ENCODE results near the gene LMAN2.
"Not testable (repeated sequence)": the region's sequence is repeated elsewhere in the genome, so short reads cannot be mapped to it uniquely, and the experiment has no call there.

LMAN2 gene

DNA sequence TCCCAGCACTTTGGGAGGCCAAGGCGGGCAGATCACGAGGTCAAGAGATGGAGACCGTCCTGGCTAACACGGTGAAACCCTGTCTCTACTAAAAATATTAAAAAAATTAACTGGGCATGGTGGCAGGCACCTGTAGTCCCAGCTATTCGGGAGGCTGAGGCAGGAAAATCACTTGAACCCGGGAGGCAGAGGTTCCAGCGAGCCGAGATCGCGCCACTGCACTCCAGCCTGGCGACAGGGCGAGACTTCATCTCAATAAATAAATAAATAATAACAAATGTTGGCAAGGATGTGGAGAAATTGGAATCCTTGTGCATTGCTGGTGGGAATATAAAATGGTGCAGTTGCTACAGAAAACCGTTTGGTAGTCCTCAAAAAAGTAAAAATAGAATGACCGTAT, 8.5 kb downstream of the LMAN2 start:
- not testable (repeated sequence) for H3K27me3 ChIP-seq (ENCODE audit: control insufficient read depth in 3 of 3, insufficient read depth in 3 of 3, low read depth in 1 of 3, low read length in 3 of 3); H3K4me3 ChIP-seq (ENCODE audit: low read length in 2 of 2); H2AFZ ChIP-seq (ENCODE audit: low read length); H3K18ac ChIP-seq (ENCODE audit: low read length); H2BK12ac ChIP-seq (ENCODE audit: low read length); H2BK15ac ChIP-seq (ENCODE audit: low read length); H2BK120ac ChIP-seq (ENCODE audit: low read depth, low read length); H4K91ac ChIP-seq (ENCODE audit: low read depth, low read length, poor library complexity); H3K4me1 ChIP-seq (ENCODE audit: control insufficient read depth in 2 of 2, insufficient read depth in 1 of 2, low read depth in 1 of 2, low read length in 2 of 2); H3K79me1 ChIP-seq (ENCODE audit: low read depth, low read length); H3K4ac ChIP-seq (ENCODE audit: low read length); H3K27ac ChIP-seq (replicated peaks; ENCODE audit: low read length); H3K9ac ChIP-seq (ENCODE audit: low read depth, low read length, poor library complexity); H3K4me2 ChIP-seq (ENCODE audit: insufficient read depth, low read length, poor library complexity, severe bottlenecking); DNase-seq (ENCODE audit: low spot score); H2AK5ac ChIP-seq (ENCODE audit: low read depth, low read length); H3K23ac ChIP-seq (ENCODE audit: low read depth, low read length, poor library complexity); H4K8ac ChIP-seq (ENCODE audit: low read depth, low read length); H3K9me3 ChIP-seq (replicated peaks in 1 of 2; ENCODE audit: control insufficient read depth in 2 of 2, insufficient read depth in 1 of 2, low read depth in 1 of 2, low read length in 2 of 2); H2BK5ac ChIP-seq (ENCODE audit: low read length); H3K14ac ChIP-seq (ENCODE audit: low read length)
- peaks cover 2 to 65% of the 10 kb centered on the region in 2 donors for H3K36me3 ChIP-seq (replicated peaks in 1 of 2; ENCODE audit: control insufficient read depth in 2 of 2, insufficient read depth in 2 of 2, low read length in 2 of 2)
- no CpG with 5 or more reads among the region's 14 CpGs for WGBS, 2 donors (ENCODE audit: extremely low coverage in 2 of 2, insufficient read length in 2 of 2, insufficient replicate concordance in 1 of 2)

DNA sequence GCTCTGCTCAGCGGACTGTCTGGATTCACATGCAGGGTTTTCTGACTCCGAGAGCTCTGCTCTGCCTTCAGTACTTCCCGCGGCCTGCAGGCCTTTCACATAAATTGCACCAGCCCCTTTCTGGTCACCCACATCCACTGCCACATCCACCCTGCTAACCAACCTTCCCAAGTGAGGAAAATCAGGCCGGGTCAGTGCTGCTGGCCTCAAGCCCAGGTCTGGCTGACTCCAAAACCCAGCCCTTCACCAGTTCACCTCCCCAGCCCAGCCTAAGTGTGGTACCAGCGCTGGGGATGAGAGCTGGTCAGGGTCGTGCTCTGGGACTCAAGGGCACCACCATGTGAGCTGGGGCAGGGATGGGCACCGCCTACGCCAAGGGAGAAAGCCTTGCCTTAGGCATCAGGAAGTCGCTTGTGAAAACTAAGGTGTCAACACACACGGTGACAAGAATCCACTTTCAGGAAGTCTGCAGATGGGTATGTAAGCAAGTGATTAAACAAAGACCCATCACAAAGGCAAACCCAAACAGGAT, 12.3 kb downstream of the LMAN2 start:
- Histone ChIP-seq H3K27me3 (ENCODE audit: control insufficient read depth in 3 of 3, insufficient read depth in 3 of 3, low read depth in 1 of 3, low read length in 3 of 3) (no peaks in the 10 kb centered on the region), H2BK15ac (ENCODE audit: low read length) (no peak overlapping the region), H3K36me3 (replicated peaks in 1 of 2; ENCODE audit: control insufficient read depth in 2 of 2, insufficient read depth in 2 of 2, low read length in 2 of 2) (peaks cover 29 to 81% of the 10 kb centered on the region in 2 donors), H3K27ac (replicated peaks; ENCODE audit: low read length) (no peak overlapping the region), H2AK5ac (ENCODE audit: low read depth, low read length) (no peak overlapping the region), H2BK12ac (ENCODE audit: low read length) (no peak overlapping the region), H4K8ac (ENCODE audit: low read depth, low read length) (no peak overlapping the region), H2BK120ac (ENCODE audit: low read depth, low read length) (no peak overlapping the region), H3K23ac (ENCODE audit: low read depth, low read length, poor library complexity) (no peak overlapping the region), H2AFZ (ENCODE audit: low read length) (no peak overlapping the region), H3K4me3 (ENCODE audit: low read length in 2 of 2) (no peak overlapping the region), H3K9ac (ENCODE audit: low read depth, low read length, poor library complexity) (no peak overlapping the region), H3K9me3 (replicated peaks in 1 of 2; ENCODE audit: control insufficient read depth in 2 of 2, insufficient read depth in 1 of 2, low read depth in 1 of 2, low read length in 2 of 2) (no peaks in the 10 kb centered on the region), H3K79me1 (ENCODE audit: low read depth, low read length) (peaks cover 6% of the 10 kb centered on the region), H2BK5ac (ENCODE audit: low read length) (no peak overlapping the region), H4K91ac (ENCODE audit: low read depth, low read length, poor library complexity) (no peak overlapping the region), H3K4ac (ENCODE audit: low read length) (no peak overlapping the region), H3K14ac (ENCODE audit: low read length) (no peak overlapping the region), H3K4me1 (ENCODE audit: control insufficient read depth in 2 of 2, insufficient read depth in 1 of 2, low read depth in 1 of 2, low read length in 2 of 2) (no peaks in the 10 kb centered on the region), H3K4me2 (ENCODE audit: insufficient read depth, low read length, poor library complexity, severe bottlenecking) (no peak overlapping the region), H3K18ac (ENCODE audit: low read length) (no peak overlapping the region)
- DNase-seq (ENCODE audit: low spot score): no peak
- WGBS, 2 donors (ENCODE audit: extremely low coverage in 2 of 2, insufficient read length in 2 of 2, insufficient replicate concordance in 1 of 2): no CpG with 5 or more reads among the region's 11 CpGs

DNA sequence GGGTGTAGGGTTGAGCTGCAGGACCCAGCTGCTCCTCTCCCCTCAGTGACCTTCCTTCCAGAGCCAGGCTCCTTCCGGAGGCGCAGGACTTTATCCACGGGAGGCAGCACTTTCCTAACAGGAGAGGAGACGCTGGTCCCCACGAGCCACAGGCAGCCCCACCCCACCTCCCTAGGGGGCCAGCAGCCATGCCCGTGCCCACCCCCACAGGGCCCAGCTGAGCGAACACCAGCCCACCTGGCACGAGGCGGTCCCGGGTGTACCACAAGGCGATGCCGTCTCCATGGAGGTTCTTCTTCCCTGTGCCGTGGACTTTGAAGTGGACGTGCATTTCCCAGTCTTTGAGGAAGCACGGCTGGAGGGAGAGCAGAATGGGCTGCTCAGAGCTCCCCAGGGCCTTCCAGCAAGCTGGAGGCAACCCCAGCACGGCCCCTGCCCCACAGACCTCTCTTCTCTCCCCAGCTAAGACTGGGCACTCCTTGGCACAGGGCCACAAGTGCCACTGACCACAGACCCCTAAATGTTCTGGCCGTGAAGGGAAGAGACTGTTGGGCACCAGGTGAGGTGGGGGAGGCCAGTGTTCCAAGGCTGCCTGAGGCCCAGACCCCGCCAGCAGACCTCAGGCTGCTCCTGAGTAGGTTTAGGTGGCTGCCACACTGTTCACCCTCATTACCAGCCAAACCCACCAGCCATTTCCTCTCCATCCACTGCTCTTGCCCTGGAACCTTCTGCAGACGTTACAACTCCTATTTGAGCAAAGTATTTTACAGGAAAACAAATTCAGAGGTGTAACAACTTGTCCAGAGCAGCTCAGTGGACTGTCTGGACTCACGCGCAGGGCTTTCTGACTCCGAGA, 13.0 kb downstream of the LMAN2 start:
- no peak overlapping the region for H3K4me2 ChIP-seq (ENCODE audit: insufficient read depth, low read length, poor library complexity, severe bottlenecking)
- H3K23ac ChIP-seq (ENCODE audit: low read depth, low read length, poor library complexity): peak overlapping the region; percentile 73
- no peaks in the 10 kb centered on the region for H3K4me1 ChIP-seq (ENCODE audit: control insufficient read depth in 2 of 2, insufficient read depth in 1 of 2, low read depth in 1 of 2, low read length in 2 of 2)
- no peak overlapping the region for H2AK5ac ChIP-seq (ENCODE audit: low read depth, low read length)
- H3K4ac ChIP-seq (ENCODE audit: low read length): no peak overlapping the region
- no peak overlapping the region for H2BK5ac ChIP-seq (ENCODE audit: low read length)
- no peak overlapping the region for H3K14ac ChIP-seq (ENCODE audit: low read length)
- H3K9me3 ChIP-seq (replicated peaks in 1 of 2; ENCODE audit: control insufficient read depth in 2 of 2, insufficient read depth in 1 of 2, low read depth in 1 of 2, low read length in 2 of 2): no peaks in the 10 kb centered on the region
- no peak overlapping the region for H3K4me3 ChIP-seq (ENCODE audit: low read length in 2 of 2)
- H2BK120ac ChIP-seq (ENCODE audit: low read depth, low read length): no peak overlapping the region
- WGBS, 2 donors (ENCODE audit: extremely low coverage in 2 of 2, insufficient read length in 2 of 2, insufficient replicate concordance in 1 of 2): no CpG with 5 or more reads among the region's 22 CpGs
- no peaks in the 10 kb centered on the region for H3K27me3 ChIP-seq (ENCODE audit: control insufficient read depth in 3 of 3, insufficient read depth in 3 of 3, low read depth in 1 of 3, low read length in 3 of 3)
- no peak overlapping the region for H4K91ac ChIP-seq (ENCODE audit: low read depth, low read length, poor library complexity)
- peaks cover 36 to 84% of the 10 kb centered on the region in 2 donors for H3K36me3 ChIP-seq (replicated peaks in 1 of 2; ENCODE audit: control insufficient read depth in 2 of 2, insufficient read depth in 2 of 2, low read length in 2 of 2)
- no peak overlapping the region for H2BK15ac ChIP-seq (ENCODE audit: low read length)
- no peak overlapping the region for H2BK12ac ChIP-seq (ENCODE audit: low read length)
- no peak overlapping the region for H4K8ac ChIP-seq (ENCODE audit: low read depth, low read length)
- no peak for DNase-seq (ENCODE audit: low spot score)
- no peak overlapping the region for H3K18ac ChIP-seq (ENCODE audit: low read length)
- peak overlapping the region; percentile 21 for H3K9ac ChIP-seq (ENCODE audit: low read depth, low read length, poor library complexity)
- H2AFZ ChIP-seq (ENCODE audit: low read length): no peak overlapping the region
- H3K27ac ChIP-seq (replicated peaks; ENCODE audit: low read length): no peak overlapping the region
- H3K79me1 ChIP-seq (ENCODE audit: low read depth, low read length): peaks cover 6% of the 10 kb centered on the region

DNA sequence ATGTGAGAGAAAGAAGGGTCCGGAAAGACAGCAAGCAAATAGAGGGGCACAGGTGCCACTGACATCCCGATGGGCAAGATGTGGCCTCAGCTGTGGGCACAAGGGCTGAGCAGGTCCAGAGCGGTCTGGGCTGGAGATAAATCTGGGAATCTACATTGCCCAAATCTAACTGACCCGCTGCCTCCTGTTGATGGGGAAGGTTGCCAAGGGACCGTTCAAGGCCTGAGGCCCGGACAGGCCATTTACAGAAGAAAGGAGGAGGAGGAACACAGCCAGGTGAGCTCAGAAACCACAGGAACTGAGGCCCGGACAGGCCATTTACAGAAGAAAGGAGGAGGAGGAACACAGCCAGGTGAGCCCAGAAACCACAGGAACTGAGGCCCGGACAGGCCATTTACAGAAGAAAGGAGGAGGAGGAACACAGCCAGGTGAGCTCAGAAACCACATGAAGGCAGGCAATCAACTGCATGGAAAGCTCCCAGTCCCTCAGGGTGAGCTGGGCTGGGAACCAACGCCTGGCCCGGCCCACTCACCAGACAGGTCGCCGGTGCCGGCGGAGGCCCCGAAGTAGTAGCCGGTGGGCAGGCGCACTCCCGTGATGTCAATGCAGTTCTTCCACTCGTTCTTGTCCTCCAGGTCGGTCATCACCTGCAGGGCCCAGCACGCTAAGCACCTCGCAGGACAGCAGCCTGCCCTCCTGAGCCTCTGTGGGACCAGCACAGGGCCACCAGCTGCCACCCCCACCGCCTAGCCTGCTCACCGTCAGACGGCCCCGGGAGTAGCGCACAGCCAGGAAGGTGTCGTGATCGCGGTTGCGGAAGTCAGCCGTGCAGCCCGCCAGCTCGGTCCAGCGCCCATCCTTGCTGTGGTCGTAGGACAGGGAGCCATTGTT, 14.6 kb downstream of the LMAN2 start:
- H2BK15ac ChIP-seq (ENCODE audit: low read length): no peak overlapping the region
- peak overlapping the region; percentile 70 for H3K9ac ChIP-seq (ENCODE audit: low read depth, low read length, poor library complexity)
- H3K27me3 ChIP-seq (ENCODE audit: control insufficient read depth in 3 of 3, insufficient read depth in 3 of 3, low read depth in 1 of 3, low read length in 3 of 3): no peaks in the 10 kb centered on the region
- H2BK12ac ChIP-seq (ENCODE audit: low read length): no peak overlapping the region
- no peak overlapping the region for H4K8ac ChIP-seq (ENCODE audit: low read depth, low read length)
- H3K4me3 ChIP-seq (ENCODE audit: low read length in 2 of 2): peak overlapping the region in 1 of 2 donors; percentile 37
- no peak overlapping the region for H3K14ac ChIP-seq (ENCODE audit: low read length)
- H3K9me3 ChIP-seq (replicated peaks in 1 of 2; ENCODE audit: control insufficient read depth in 2 of 2, insufficient read depth in 1 of 2, low read depth in 1 of 2, low read length in 2 of 2): no peaks in the 10 kb centered on the region
- DNase-seq (ENCODE audit: low spot score): no peak
- no peaks in the 10 kb centered on the region for H3K4me1 ChIP-seq (ENCODE audit: control insufficient read depth in 2 of 2, insufficient read depth in 1 of 2, low read depth in 1 of 2, low read length in 2 of 2)
- no peak overlapping the region for H3K27ac ChIP-seq (replicated peaks; ENCODE audit: low read length)
- H3K79me1 ChIP-seq (ENCODE audit: low read depth, low read length): peaks cover 6% of the 10 kb centered on the region
- H2AK5ac ChIP-seq (ENCODE audit: low read depth, low read length): no peak overlapping the region
- H4K91ac ChIP-seq (ENCODE audit: low read depth, low read length, poor library complexity): peak overlapping the region; percentile 43
- H3K36me3 ChIP-seq (replicated peaks in 1 of 2; ENCODE audit: control insufficient read depth in 2 of 2, insufficient read depth in 2 of 2, low read length in 2 of 2): peaks cover 42 to 89% of the 10 kb centered on the region in 2 donors
- no peak overlapping the region for H3K4ac ChIP-seq (ENCODE audit: low read length)
- H2BK5ac ChIP-seq (ENCODE audit: low read length): no peak overlapping the region
- no peak overlapping the region for H2AFZ ChIP-seq (ENCODE audit: low read length)
- no peak overlapping the region for H3K4me2 ChIP-seq (ENCODE audit: insufficient read depth, low read length, poor library complexity, severe bottlenecking)
- H2BK120ac ChIP-seq (ENCODE audit: low read depth, low read length): no peak overlapping the region
- WGBS, 2 donors (ENCODE audit: extremely low coverage in 2 of 2, insufficient read length in 2 of 2, insufficient replicate concordance in 1 of 2): no CpG with 5 or more reads among the region's 36 CpGs
- no peak overlapping the region for H3K18ac ChIP-seq (ENCODE audit: low read length)
- peak overlapping the region; percentile 85 for H3K23ac ChIP-seq (ENCODE audit: low read depth, low read length, poor library complexity)

Measured in neuronal stem cell (in vitro differentiated cells).